GM19455 (cell line): ENCODE data around the gene TMEM203.
A peak's percentile ranks its signal among the peaks of the same experiment; 100 is the strongest.
"Not testable (repeated sequence)": the region's sequence is repeated elsewhere in the genome, so short reads cannot be mapped to it uniquely, and the experiment has no call there.

Experiments used
- ATAC-seq: cut with Tn5 transposase; IDR thresholded peaks from one replicate; pipeline ENCODE4 v1.9.1; 2021; ENCODE audit not compliant: unreplicated experiment

The TMEM203 gene

GRCh38 chr9:137242269-137243203 is 37.1 kb upstream of the TMEM203 start:
- ATAC-seq = no peak

- peak; percentile 6 for ATAC-seq
These were observed 36.2 kb upstream of the TMEM203 start for GRCh38 chr9:137241490-137242268.

- ATAC-seq = peak; percentile 70
These were observed 35.5 kb upstream of the TMEM203 start, which contains the start of gene TUBB4B for GRCh38 chr9:137240841-137241489. TSS of gene TUBB4B (plus strand) at chr9:137241287. CDS start at chr9:137241361, 74 bp downstream.

- ATAC-seq = peak; percentile 24
These were observed 34.9 kb upstream of the TMEM203 start for GRCh38 chr9:137240318-137240840.

- ATAC-seq = not testable (repeated sequence)
These were observed 34.2 kb upstream of the TMEM203 start for GRCh38 chr9:137239541-137240200.

GRCh38 chr9:137237759-137238726 is 32.6 kb upstream of the TMEM203 start:
- ATAC-seq = no peak

GRCh38 chr9:137236936-137237421 is 31.5 kb upstream of the TMEM203 start:
- no peak for ATAC-seq

- ATAC-seq = no peak
These were observed 30.9 kb upstream of the TMEM203 start for GRCh38 chr9:137236238-137236935.

- ATAC-seq = no peak
These were observed 30.2 kb upstream of the TMEM203 start for GRCh38 chr9:137235424-137236237.

GRCh38 chr9:137234758-137235423 is 29.4 kb upstream of the TMEM203 start:
- no peak for ATAC-seq

- ATAC-seq = no peak
These were observed 28.7 kb upstream of the TMEM203 start for GRCh38 chr9:137234055-137234697.

- no peak for ATAC-seq
These were observed 27.9 kb upstream of the TMEM203 start for GRCh38 chr9:137233143-137233980.

- ATAC-seq = no peak
These were observed 27.1 kb upstream of the TMEM203 start for GRCh38 chr9:137232510-137232909.

GRCh38 chr9:137232101-137232500 is 26.7 kb upstream of the TMEM203 start:
- no peak for ATAC-seq

- ATAC-seq = no peak
These were observed 26.1 kb upstream of the TMEM203 start for GRCh38 chr9:137231372-137232039.
